PC-3 (cell line): ENCODE measurements around the gene CLDN20. TPM values are rescaled to one million over a fixed set of nuclear protein-coding genes. Genes with fewer than 3 reads are reported as not detected.
A peak's percentile ranks its signal among the peaks of the same experiment; 100 is the strongest.

Experiments
- ATAC-seq: fragments of 200-7000 bp; cut with Tn5 transposase; 2 replicates; pipeline ENCODE4 v1.9.1; 2020; ENCODE audit warnings: mild to moderate bottlenecking, moderate library complexity
- BruUV-seq: library from RNA; stranded (reverse); fragments of 400-500 nt; replicated peaks from 2 replicates; lab custom pipeline; 2021; lab: Mats Ljungman, UMichigan
- CTCF ChIA-PET: fragments of 300-600 bp; sonication (Branson Sonifier 250); formaldehyde crosslinking; loops from one replicate; lab custom pipeline; 2022; ENCODE audit warnings: antibody characterized with exemption; lab: Charles Lee
- POLR2A ChIA-PET: fragments of 300-600 bp; sonication (Branson Sonifier 250); formaldehyde crosslinking; loops from one replicate; lab custom pipeline; 2022; ENCODE audit warnings: antibody characterized with exemption; ENCODE audit not compliant: unreplicated experiment; lab: Charles Lee
- DNase-seq: peaks from one replicate; pipeline ENCODE4 v3.0.0-alpha.2; 2015
- H2AFZ ChIP-seq: fragments of 300-600 bp; sonication (generic); 2 replicates; pipeline ENCODE4 v1.6.0; 2016; ENCODE audit warnings: antibody characterized with exemption, low read length
- H3F3A ChIP-seq: fragments of 300-600 bp; sonication (generic); one replicate; pipeline ENCODE4 v1.6.0; 2017; ENCODE audit warnings: antibody characterized with exemption, low read length, control low read depth, mild to moderate bottlenecking; ENCODE audit not compliant: unreplicated experiment
- H3K27ac ChIP-seq: fragments of 300-600 bp; sonication (generic); 2 replicates; pipeline ENCODE4 v1.5.1; 2016; ENCODE audit warnings: mild to moderate bottlenecking, low read length
- H3K27me3 ChIP-seq: fragments of 300-600 bp; sonication (generic); 2 replicates; pipeline ENCODE4 v1.6.1; 2016; ENCODE audit warnings: low read length, mixed read lengths
- H3K36me3 ChIP-seq: fragments of 300-600 bp; sonication (generic); 2 replicates; pipeline ENCODE4 v1.6.1; 2016; ENCODE audit warnings: low read depth, mixed run types, low read length, mixed read lengths
- H3K4me1 ChIP-seq: fragments of 300-600 bp; sonication (generic); 2 replicates; pipeline ENCODE4 v1.5.1; 2016; ENCODE audit warnings: low read length; ENCODE audit not compliant: insufficient read depth
- H3K4me2 ChIP-seq: fragments of 300-600 bp; sonication (generic); 2 replicates; pipeline ENCODE4 v1.6.0; 2016; ENCODE audit warnings: low read length
- H3K4me3 ChIP-seq: fragments of 300-600 bp; sonication (generic); 2 replicates; pipeline ENCODE4 v1.5.1; 2016; ENCODE audit warnings: mild to moderate bottlenecking, low read length, mixed read lengths
- H3K79me2 ChIP-seq: fragments of 300-600 bp; sonication (generic); 2 replicates; pipeline ENCODE4 v1.6.1; 2017; ENCODE audit warnings: low read length, mixed read lengths
- H3K9ac ChIP-seq: fragments of 300-600 bp; sonication (generic); 2 replicates; pipeline ENCODE4 v1.6.0; 2016; ENCODE audit warnings: mild to moderate bottlenecking, low read length
- H3K9me2 ChIP-seq: fragments of 300-600 bp; sonication (generic); replicated peaks from 2 replicates; pipeline ENCODE4 v1.6.1; 2016; ENCODE audit warnings: mixed run types, low read length, mixed read lengths
- H3K9me3 ChIP-seq: fragments of 300-600 bp; sonication (generic); 2 replicates; pipeline ENCODE4 v1.6.1; 2016; ENCODE audit warnings: low read length, mixed read lengths
- H4K20me1 ChIP-seq: fragments of 300-600 bp; sonication (generic); 2 replicates; pipeline ENCODE4 v1.6.1; 2016; ENCODE audit warnings: low read length, mixed read lengths
- EZH2 ChIP-seq: fragments of 300-600 bp; sonication (generic); IDR thresholded peaks from one replicate; pipeline ENCODE4 v1.6.1; 2017; ENCODE audit warnings: antibody characterized with exemption, mild to moderate bottlenecking, low read length; ENCODE audit not compliant: unreplicated experiment
- EZH2phosphoT487 ChIP-seq: fragments of 300-600 bp; sonication (generic); IDR thresholded peaks from 2 replicates; pipeline ENCODE4 v1.6.1; 2018; ENCODE audit warnings: mild to moderate bottlenecking, antibody characterized with exemption, low read length, borderline replicate concordance
- intact Hi-C: fragments of 100-400 bp; cut with micrococcal nuclease; formaldehyde crosslinking; loops from 2 replicates; pipeline ENCODE4 v1.9.0; 2023
- total RNA-seq: library from RNA; depleted of rRNA; stranded (reverse); fragments of >200 nt; gene quantifications from 2 replicates; pipeline ENCODE4 v1.2.3, GENCODE V29; 2014
- TF ChIP-seq, protein P1 (sequence below): fragments of 300-600 bp; sonication (generic); conservative IDR thresholded peaks from 2 replicates; pipeline ENCODE4 v1.5.1; 2017; ENCODE audit warnings: antibody characterized with exemption, low read depth, mild to moderate bottlenecking, low read length

Gene CLDN20
- total RNA-seq, 1 experiment from 2014 or later: not detected

DNA sequence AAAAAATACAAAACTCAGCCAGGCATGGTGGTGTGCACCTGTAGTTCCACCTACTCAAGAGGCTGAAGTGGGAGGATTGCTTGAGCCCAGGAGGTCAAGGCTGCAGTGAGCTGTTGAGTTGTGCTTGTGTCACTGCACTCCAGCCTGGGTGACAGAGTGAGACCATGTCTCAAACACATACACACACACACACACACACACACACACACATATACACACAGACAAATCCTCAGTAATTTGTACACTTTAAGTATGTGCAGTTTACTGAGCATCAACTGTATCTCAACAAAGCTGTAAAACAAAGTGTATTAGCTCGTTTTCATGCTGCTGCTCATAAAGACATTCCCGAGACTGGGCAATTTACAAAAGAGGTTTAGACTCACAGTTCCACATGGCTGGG lies 43.1 kb downstream of the CLDN20 start:
- Histone ChIP-seq H2AFZ (no peak overlapping the region), H3K9me2 (no peaks in the 10 kb centered on the region), H4K20me1 (no peaks in the 10 kb centered on the region), H3K4me1 (peaks cover 26% of the 10 kb centered on the region), H3K27me3 (no peaks in the 10 kb centered on the region), H3K79me2 (peaks cover 7% of the 10 kb centered on the region), H3K4me2 (no peak overlapping the region), H3K9ac (no peak overlapping the region), H3K27ac (no peak overlapping the region), H3F3A (no peaks in the 10 kb centered on the region), H3K36me3 (peaks cover 28% of the 10 kb centered on the region; the same call in 1 of the 2 replicates), H3K4me3 (no peak overlapping the region), H3K9me3 (no peaks in the 10 kb centered on the region)
- intact Hi-C loops: no loop called here
- no TSS peak for BruUV-seq
- TF ChIP-seq, protein P1, sequence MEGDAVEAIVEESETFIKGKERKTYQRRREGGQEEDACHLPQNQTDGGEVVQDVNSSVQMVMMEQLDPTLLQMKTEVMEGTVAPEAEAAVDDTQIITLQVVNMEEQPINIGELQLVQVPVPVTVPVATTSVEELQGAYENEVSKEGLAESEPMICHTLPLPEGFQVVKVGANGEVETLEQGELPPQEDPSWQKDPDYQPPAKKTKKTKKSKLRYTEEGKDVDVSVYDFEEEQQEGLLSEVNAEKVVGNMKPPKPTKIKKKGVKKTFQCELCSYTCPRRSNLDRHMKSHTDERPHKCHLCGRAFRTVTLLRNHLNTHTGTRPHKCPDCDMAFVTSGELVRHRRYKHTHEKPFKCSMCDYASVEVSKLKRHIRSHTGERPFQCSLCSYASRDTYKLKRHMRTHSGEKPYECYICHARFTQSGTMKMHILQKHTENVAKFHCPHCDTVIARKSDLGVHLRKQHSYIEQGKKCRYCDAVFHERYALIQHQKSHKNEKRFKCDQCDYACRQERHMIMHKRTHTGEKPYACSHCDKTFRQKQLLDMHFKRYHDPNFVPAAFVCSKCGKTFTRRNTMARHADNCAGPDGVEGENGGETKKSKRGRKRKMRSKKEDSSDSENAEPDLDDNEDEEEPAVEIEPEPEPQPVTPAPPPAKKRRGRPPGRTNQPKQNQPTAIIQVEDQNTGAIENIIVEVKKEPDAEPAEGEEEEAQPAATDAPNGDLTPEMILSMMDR: no peak
- no peak for TF ChIP-seq EZH2
- TF ChIP-seq EZH2phosphoT487: no peak
- ChIA-PET CTCF (no interaction called here), POLR2A (no interaction called here)
- no peak for DNase-seq
- no peak for ATAC-seq

DNA sequence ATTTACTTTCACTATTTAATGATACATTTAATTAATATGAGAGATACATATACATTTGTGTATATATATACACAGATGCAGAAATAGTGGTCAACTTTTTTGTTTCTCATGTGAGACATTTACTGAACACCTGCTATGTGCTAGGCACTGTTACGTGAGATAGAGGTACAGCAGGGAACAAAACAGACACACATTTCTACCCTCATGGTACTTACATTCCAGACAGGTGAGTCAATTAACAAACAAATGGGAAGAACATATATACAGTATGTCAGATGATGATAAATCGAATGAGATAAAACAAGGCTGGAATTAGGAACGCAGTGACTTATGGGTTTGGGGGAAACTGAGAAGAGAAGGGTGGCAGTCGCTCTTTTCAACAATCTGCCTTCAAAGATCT lies 45.3 kb downstream of the CLDN20 start:
- intact Hi-C loops: no loop called here

DNA sequence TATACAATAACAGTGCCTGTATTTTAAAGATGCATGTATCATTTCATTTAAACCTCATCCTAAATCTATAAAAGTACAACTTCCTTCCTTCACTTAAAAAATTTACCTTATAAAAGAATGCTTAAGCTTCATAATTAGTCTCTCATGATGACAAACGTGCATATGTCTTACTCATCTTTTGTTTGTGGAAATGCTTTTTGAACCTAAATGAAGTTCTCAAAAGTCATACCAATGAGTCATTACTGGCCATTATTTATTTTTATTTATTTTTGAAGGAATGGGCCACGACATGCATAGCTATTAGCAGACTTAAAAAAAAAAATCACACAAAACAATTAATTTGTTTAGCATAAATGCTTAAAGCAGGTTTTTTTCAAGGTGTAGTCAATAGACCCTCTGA lies 46.8 kb downstream of the CLDN20 start:
- H3K9ac ChIP-seq: peak overlapping the region; percentile 43; the same call in 1 of the 2 replicates
- BruUV-seq: no TSS peak
- H3K27ac ChIP-seq: peak overlapping the region; percentile 78
- ATAC-seq (no peak), DNase-seq (peak; percentile 35)
- no peaks in the 10 kb centered on the region for H4K20me1 ChIP-seq
- H3K4me3 ChIP-seq: no peak overlapping the region
- intact Hi-C loops: loop anchor here (2.0 to 10.0 kb wide), 2 partner anchors 122 to 1124 kb away; no protein-coding TSS in a partner anchor
- ChIA-PET POLR2A (interaction anchor here (0.5 to 0.7 kb wide), 5 partner anchors 23 to 218 kb away, joined by 3 to 4 read pairs (median 3); no protein-coding TSS in a partner anchor), CTCF (no interaction called here)
- H3K4me2 ChIP-seq: 0 out of 2 replicates have a peak overlapping the region, but pooled peaks have one; percentile 23
- no peak for TF ChIP-seq EZH2phosphoT487
- no peak for TF ChIP-seq EZH2
- TF ChIP-seq, protein P1: no peak
- no peak overlapping the region for H2AFZ ChIP-seq
- no peaks in the 10 kb centered on the region for H3K9me2 ChIP-seq
- H3K9me3 ChIP-seq: no peaks in the 10 kb centered on the region
- H3K79me2 ChIP-seq: peaks cover 29% of the 10 kb centered on the region
- no peaks in the 10 kb centered on the region for H3K27me3 ChIP-seq
- peaks cover 34% of the 10 kb centered on the region for H3K4me1 ChIP-seq
- no peaks in the 10 kb centered on the region for H3F3A ChIP-seq
- H3K36me3 ChIP-seq: peaks cover 24% of the 10 kb centered on the region; the same call in 1 of the 2 replicates

More for the DNA sequence above, 45.3 kb downstream of the CLDN20 start:
- peaks cover 29% of the 10 kb centered on the region for H3K79me2 ChIP-seq
- peaks cover 27% of the 10 kb centered on the region; the same call in 1 of the 2 replicates for H3K36me3 ChIP-seq
- H3F3A ChIP-seq: no peaks in the 10 kb centered on the region
- ChIA-PET POLR2A (no interaction called here), CTCF (no interaction called here)
- H3K27ac ChIP-seq: no peak overlapping the region
- no peak overlapping the region for H3K4me2 ChIP-seq
- no peak for TF ChIP-seq EZH2phosphoT487
- TF ChIP-seq, protein P1: no peak
- TF ChIP-seq EZH2: no peak
- no peak overlapping the region for H3K9ac ChIP-seq
- peak; percentile 32 for DNase-seq
- no peaks in the 10 kb centered on the region for H4K20me1 ChIP-seq
- no TSS peak for BruUV-seq
- H3K4me1 ChIP-seq: peaks cover 29% of the 10 kb centered on the region
- no peak for ATAC-seq
- H3K27me3 ChIP-seq: no peaks in the 10 kb centered on the region
- no peaks in the 10 kb centered on the region for H3K9me3 ChIP-seq
- H3K9me2 ChIP-seq: no peaks in the 10 kb centered on the region
- H3K4me3 ChIP-seq: no peak overlapping the region
- no peak overlapping the region for H2AFZ ChIP-seq
